ENCODE data around the gene CCDC198. TPM values are rescaled to one million over a fixed set of nuclear protein-coding genes. Genes with fewer than 3 reads are reported as not detected.

The CCDC198 gene
- total and polyA plus RNA-seq, 2 donors (not counting 3 experiments of a cell fraction or from before 2014, with no cell fraction given) = not detected

- dilution Hi-C loops (cut with MboI; ENCODE audit: extremely low pct_ligation_motif_present, low sequenced_read_pairs) = no loop called here
- intact Hi-C loops (cut with micrococcal nuclease) = no loop called here
- Histone ChIP-seq H3K4me1 (ENCODE audit: control insufficient read depth, extremely low read depth, insufficient read depth, low read length) (no peaks in the 10 kb centered on the region), H3K4me3 (replicated peaks in 1 of 3; ENCODE audit: insufficient read depth in 1 of 3, low read depth in 1 of 3, low read length in 3 of 3) (no peak overlapping the region), H3K4me2 (ENCODE audit: insufficient read depth, low read length) (no peak overlapping the region), H3K9ac (replicated peaks; ENCODE audit: extremely low read depth, insufficient read depth, low read length) (no peak overlapping the region), H3K9me1 (replicated peaks; ENCODE audit: control insufficient read depth, extremely low read depth, insufficient read depth, low read length) (no peaks in the 10 kb centered on the region), H4K20me1 (replicated peaks; ENCODE audit: control insufficient read depth, extremely low read depth, insufficient read depth, low read length) (no peaks in the 10 kb centered on the region), H3K79me2 (ENCODE audit: control insufficient read depth, insufficient read depth, low read length) (no peaks in the 10 kb centered on the region), H3K9me3 (replicated peaks; ENCODE audit: control insufficient read depth, insufficient read depth, low read length) (no peaks in the 10 kb centered on the region), H3K27ac (ENCODE audit: insufficient read depth, low read depth, low read length) (no peak overlapping the region), H3K36me3 (ENCODE audit: control insufficient read depth in 2 of 2, extremely low read depth in 1 of 2, insufficient read depth in 2 of 2, low read length in 2 of 2) (no peaks in the 10 kb centered on the region), H3K27me3 (ENCODE audit: control insufficient read depth in 2 of 2, insufficient read depth in 2 of 2, low read length in 2 of 2) (peaks cover 0 to 4% of the 10 kb centered on the region in 2 experiments), H2AFZ (ENCODE audit: low read depth, low read length) (no peak overlapping the region)
- FAIRE-seq (no peak), DNase-seq (ENCODE audit: low read depth, low spot score) (no peak)
- POLR2A ChIA-PET = no interaction called here
- TF ChIP-seq POLR2A (IDR thresholded peaks at IDR 0.05; ENCODE audit: low read depth, low read length) = no peak
- no peak for TF ChIP-seq MYC (IDR thresholded peaks at IDR 0.05; ENCODE audit: low read depth, low read length)
- BruUV-seq (replicated peaks) = no TSS peak
- CTCF ChIA-PET = no interaction called here
These were observed 7.4 kb upstream of the CCDC198 start for GRCh38 chr14:57501039-57501557.

GRCh38 chr14:57498659-57499058 is 5.0 kb upstream of the CCDC198 start:
- FAIRE-seq = no peak
- Histone ChIP-seq H2AFZ (ENCODE audit: low read depth, low read length) (no peak overlapping the region), H3K79me2 (ENCODE audit: control insufficient read depth, insufficient read depth, low read length) (no peaks in the 10 kb centered on the region), H4K20me1 (replicated peaks; ENCODE audit: control insufficient read depth, extremely low read depth, insufficient read depth, low read length) (no peaks in the 10 kb centered on the region), H3K9me1 (replicated peaks; ENCODE audit: control insufficient read depth, extremely low read depth, insufficient read depth, low read length) (no peaks in the 10 kb centered on the region), H3K27me3 (ENCODE audit: control insufficient read depth in 2 of 2, insufficient read depth in 2 of 2, low read length in 2 of 2) (peaks cover 0 to 6% of the 10 kb centered on the region in 2 experiments), H3K4me3 (replicated peaks in 1 of 3; ENCODE audit: insufficient read depth in 1 of 3, low read depth in 1 of 3, low read length in 3 of 3) (no peak overlapping the region), H3K4me1 (ENCODE audit: control insufficient read depth, extremely low read depth, insufficient read depth, low read length) (no peaks in the 10 kb centered on the region), H3K9ac (replicated peaks; ENCODE audit: extremely low read depth, insufficient read depth, low read length) (no peak overlapping the region), H3K4me2 (ENCODE audit: insufficient read depth, low read length) (no peak overlapping the region), H3K9me3 (replicated peaks; ENCODE audit: control insufficient read depth, insufficient read depth, low read length) (no peaks in the 10 kb centered on the region), H3K27ac (ENCODE audit: insufficient read depth, low read depth, low read length) (no peak overlapping the region), H3K36me3 (ENCODE audit: control insufficient read depth in 2 of 2, extremely low read depth in 1 of 2, insufficient read depth in 2 of 2, low read length in 2 of 2) (no peaks in the 10 kb centered on the region)
- CTCF ChIA-PET = no interaction called here
- intact Hi-C loops (cut with micrococcal nuclease) = no loop called here
- POLR2A ChIA-PET = interaction anchor here (0.7 kb wide), 1 partner anchor 1418 kb away, joined by 5 read pairs; no protein-coding TSS in a partner anchor
- no peak for DNase-seq (ENCODE audit: low read depth, low spot score)
- TF ChIP-seq MYC (IDR thresholded peaks at IDR 0.05; ENCODE audit: low read depth, low read length) (no peak), GATA2 (IDR thresholded peaks at IDR 0.05; ENCODE audit: insufficient read depth, insufficient read length, low read depth, low read length) (no peak), CTCF (IDR thresholded peaks at IDR 0.05; ENCODE audit: extremely low read depth in 1 of 2, insufficient read depth in 1 of 2, low read depth in 1 of 2, low read length in 2 of 2) (no peak), MAX (IDR thresholded peaks at IDR 0.05; ENCODE audit: insufficient read depth, insufficient read length) (no peak), JUN (IDR thresholded peaks at IDR 0.05; ENCODE audit: borderline replicate concordance, insufficient read depth, insufficient read length, low read depth) (no peak), POLR2A (IDR thresholded peaks at IDR 0.05; ENCODE audit: low read depth, low read length) (no peak), FOS (IDR thresholded peaks at IDR 0.05; ENCODE audit: borderline replicate concordance, insufficient read depth, low read length) (no peak), POLR2AphosphoS5 (IDR thresholded peaks at IDR 0.05; ENCODE audit: insufficient read depth, low read depth, low read length) (no peak), EZH2 (IDR thresholded peaks at IDR 0.05; ENCODE audit: borderline replicate concordance, low read depth, low read length, severe bottlenecking) (no peak)
- BruUV-seq (replicated peaks) = no TSS peak
- dilution Hi-C loops (cut with MboI; ENCODE audit: extremely low pct_ligation_motif_present, low sequenced_read_pairs) = no loop called here
